GM19035 (cell line): ENCODE results near the gene C10orf120.

Experiments used
- ATAC-seq: cut with Tn5 transposase; IDR thresholded peaks from one replicate; pipeline ENCODE4 v1.9.1; 2021; ENCODE audit not compliant: unreplicated experiment

The C10orf120 gene

GRCh38 chr10:122703483-122704448 lies 4.1 kb upstream of the C10orf120 start:
- ATAC-seq = no peak

GRCh38 chr10:122702275-122702674 lies 2.6 kb upstream of the C10orf120 start:
- ATAC-seq = no peak

GRCh38 chr10:122701652-122702051 lies 2.0 kb upstream of the C10orf120 start:
- ATAC-seq = no peak

DNA sequence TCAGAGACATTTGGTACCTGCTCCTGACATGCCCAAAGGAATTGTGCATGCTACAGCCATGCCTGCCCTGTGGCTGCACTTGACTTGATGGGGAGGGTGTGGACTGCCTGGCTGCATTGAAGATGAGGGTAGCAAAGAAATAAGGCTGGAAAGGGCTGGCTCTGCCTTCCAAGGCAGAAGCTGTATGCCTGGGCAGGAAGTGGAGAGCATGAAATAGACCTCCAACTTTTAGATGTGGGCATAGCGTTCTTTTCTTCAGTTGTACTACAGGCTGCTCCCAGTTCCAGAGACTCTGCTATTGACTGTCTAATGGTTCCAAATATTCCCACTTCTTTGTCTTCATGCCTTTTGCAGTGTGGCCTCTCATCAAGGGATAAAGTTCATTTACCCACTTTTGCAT lies 3.0 kb downstream of the C10orf120 start:
- no peak for ATAC-seq

DNA sequence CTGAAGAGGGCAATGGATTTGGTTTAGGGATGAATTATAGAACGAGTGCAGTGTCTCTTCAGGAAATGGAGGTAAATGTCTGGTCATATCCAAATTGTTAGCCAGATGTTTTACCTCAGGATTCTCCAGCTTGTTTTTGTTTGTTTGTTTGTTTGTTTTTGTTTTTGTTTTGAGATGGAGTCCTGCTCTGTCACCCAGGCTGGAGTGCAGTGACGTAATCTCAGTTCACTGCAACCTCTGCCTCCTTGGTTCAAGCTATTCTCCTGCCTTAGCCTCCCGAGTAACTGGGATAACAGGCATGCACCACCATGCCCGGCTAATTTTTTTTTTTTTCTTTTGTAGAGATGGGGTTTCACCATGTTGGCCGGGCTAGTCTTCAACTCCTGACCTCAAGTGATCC lies 6.9 kb downstream of the C10orf120 start:
- ATAC-seq = no peak

GRCh38 chr10:122689146-122689820 lies 10.4 kb downstream of the C10orf120 start:
- ATAC-seq = no peak

GRCh38 chr10:122688293-122688989 lies 11.2 kb downstream of the C10orf120 start:
- no peak for ATAC-seq

DNA sequence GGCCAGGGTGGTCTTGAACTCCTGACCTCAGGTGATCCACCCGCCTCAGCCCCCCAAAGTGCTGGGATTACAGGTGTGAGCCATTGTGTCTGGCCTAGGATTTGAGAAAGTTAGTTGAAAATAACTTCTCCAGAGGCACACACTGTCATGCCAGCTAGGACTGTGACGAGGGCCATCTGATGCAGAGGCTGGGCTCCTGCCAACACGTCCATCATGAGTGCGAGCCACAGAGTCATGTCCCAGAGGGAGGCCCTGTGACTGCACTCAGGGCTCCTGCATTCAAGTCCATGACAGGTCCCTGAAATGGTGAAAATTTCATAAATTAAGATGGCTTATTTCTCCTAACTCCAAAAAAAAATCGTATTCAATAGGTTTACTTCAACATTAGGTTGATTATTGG lies 17.1 kb downstream of the C10orf120 start:
- ATAC-seq = no peak

- ATAC-seq = no peak
Measured at GRCh38 chr10:122678266-122678665, 21.4 kb downstream of the C10orf120 start.

DNA sequence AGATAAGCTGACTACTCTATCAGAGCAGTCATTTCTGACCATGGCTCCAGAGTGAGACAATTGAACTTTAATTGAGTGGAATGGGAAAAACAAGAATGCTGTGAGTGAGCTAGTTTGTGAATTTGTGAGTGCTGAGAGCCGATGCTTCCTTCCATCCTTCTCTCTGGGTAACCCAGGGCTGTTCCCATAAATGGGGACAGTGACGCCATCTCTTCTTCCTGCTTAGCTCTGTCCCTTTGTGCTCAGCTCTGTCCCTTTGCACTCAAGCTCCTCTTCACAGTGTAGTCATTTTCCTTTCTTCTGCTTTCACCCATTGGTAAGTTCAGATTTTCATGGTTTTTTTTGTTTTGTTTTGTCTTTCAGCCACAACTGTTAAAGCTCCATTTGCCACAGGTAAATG lies 24.4 kb downstream of the C10orf120 start:
- ATAC-seq = no peak

GRCh38 chr10:122674781-122675180 lies 24.9 kb downstream of the C10orf120 start:
- ATAC-seq = no peak

DNA sequence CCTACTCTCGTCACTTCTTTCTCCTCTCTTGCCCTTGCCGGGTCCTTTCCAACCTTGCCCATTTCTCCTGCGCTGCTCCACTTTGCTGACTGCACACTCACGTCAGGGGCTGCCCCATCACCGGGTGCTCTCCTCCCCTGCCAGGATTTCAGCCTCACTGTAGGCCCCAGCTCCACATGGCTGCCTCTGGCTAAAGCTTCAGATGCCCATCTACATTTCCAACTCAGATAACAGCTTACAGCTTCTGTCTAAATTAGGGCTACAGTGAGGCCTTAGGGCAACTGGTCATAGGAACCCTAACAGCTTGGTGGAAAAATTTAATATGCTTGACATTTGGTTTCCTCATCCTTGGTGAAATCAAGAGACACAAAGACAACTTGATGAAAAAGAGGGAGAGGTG lies 25.9 kb downstream of the C10orf120 start:
- no peak for ATAC-seq

GRCh38 chr10:122673269-122673668 lies 26.4 kb downstream of the C10orf120 start:
- no peak for ATAC-seq

GRCh38 chr10:122672655-122673054 lies 27.0 kb downstream of the C10orf120 start:
- no peak for ATAC-seq

DNA sequence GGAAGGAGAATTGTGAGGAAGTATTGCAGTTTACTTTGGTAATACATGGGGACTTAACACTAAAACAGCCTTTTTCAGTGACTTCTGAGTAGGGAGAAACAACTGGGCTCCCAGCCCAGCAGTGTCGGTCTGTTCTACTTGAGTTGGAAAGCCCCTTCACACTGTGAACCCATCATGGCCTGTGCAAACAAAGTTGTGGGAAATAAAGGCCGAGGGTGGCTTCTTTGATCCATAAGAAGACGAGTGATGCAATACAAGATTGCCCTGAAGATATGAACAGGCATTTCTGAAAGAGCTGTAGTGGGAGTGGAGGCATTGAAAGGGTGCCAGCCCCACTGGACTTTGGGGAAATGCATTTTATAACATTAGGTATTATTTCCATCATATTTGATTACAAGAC lies 28.3 kb downstream of the C10orf120 start:
- ATAC-seq = no peak

GRCh38 chr10:122669842-122670241 lies 29.8 kb downstream of the C10orf120 start:
- ATAC-seq = no peak

DNA sequence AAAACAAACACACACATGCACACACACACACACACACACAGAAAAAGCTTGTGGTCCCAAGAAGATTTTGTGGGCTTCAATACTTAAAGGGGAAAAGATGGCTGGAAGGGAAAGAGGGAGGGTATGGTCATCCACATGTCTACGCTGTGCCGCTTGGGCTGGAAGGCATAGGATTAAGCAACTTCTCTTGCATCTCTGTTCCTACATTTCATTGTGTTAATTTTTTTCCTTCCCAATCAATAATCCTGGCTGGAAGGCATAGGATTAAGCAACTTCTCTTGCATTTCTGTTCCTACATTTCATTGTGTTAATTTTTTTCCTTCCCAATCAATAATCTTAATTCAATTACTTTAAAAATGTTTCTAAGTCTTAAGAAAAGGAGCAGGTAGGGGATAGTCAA lies 30.6 kb downstream of the C10orf120 start:
- ATAC-seq = no peak

DNA sequence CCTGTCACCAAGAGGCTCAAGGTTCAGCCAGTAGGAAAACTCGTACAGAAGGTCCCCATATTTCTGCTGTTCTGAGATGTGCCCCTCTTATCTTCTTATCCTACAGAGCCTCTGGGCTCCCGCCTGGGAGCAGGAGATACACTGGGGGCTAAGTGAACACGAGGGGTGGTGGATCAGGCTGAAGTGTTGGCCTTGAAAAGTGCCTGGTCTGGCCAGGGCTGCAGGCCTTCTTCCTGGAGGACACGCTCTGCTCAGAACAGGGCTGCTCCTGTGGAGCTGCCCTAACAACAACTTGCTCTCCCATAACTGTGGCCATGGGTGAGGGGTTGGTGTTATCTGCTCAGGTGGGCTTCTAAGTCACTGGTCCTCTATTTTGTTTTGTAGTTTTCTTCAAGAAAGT lies 33.7 kb downstream of the C10orf120 start:
- no peak for ATAC-seq

DNA sequence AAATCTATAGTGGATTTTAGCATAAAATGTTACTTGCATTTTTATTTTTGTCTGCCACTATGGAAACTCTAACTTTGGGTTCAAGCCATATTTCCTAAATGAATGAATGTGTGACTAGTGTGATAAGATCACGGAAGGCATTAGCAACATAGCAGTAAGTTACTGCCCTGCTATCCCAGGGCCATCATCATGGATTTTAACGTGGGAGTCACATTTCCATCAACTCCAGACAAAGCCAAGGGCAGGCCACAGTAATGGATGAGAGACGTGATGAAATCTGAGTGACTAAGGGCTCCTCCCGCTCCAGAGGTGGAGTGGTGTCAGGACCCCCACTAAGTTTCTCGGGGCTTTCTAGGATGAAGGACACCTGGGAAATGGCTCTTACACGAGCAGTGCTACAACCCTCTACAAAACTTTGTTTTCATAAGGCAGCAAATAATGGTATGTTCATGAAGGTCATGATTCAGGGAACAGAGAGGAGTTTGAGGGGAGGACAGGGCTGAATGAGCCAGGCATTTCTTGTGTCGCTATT lies 34.3 kb downstream of the C10orf120 start:
- ATAC-seq = no peak

GRCh38 chr10:122664501-122664900 lies 35.1 kb downstream of the C10orf120 start:
- ATAC-seq = no peak

DNA sequence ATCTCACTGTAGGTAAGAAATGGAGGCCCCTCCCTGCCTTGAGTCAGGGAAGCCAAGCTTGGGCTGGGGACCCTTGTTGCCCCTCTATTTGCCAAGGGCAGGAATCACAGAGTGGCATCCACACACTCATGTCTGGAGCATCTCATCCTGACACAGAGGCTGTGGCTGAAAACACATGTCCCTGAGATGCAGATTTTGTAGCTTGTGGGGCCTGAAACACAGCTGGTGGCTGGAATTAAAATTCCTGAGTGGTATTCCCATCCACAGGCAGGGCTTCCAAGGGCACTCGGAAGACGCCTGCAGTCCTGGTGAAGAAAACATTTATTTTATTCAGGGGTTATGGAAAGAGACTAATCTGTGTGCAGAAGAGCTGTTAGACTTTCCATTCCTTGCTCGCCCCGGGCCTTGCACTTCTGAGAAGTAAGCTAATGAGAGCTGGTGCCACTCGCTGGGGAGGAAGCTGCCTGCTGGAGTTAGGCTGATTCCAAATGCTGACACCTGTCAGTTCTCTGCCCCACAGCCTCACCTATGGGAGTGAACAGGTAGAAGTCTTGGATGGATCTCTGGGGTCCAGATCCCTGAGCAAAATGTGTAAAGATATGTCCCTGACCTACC lies 36.0 kb downstream of the C10orf120 start:
- ATAC-seq = no peak
